Measurements from ENCODE around the gene PIP4K2B. TPM values are rescaled to one million over a fixed set of nuclear protein-coding genes. Genes with fewer than 3 reads are reported as not detected.
"Not testable (repeated sequence)": the region's sequence is repeated elsewhere in the genome, so short reads cannot be mapped to it uniquely, and the experiment has no call there.

Gene PIP4K2B
- total RNA-seq, 1 donor from 2014 or later = 68.5 TPM

DNA sequence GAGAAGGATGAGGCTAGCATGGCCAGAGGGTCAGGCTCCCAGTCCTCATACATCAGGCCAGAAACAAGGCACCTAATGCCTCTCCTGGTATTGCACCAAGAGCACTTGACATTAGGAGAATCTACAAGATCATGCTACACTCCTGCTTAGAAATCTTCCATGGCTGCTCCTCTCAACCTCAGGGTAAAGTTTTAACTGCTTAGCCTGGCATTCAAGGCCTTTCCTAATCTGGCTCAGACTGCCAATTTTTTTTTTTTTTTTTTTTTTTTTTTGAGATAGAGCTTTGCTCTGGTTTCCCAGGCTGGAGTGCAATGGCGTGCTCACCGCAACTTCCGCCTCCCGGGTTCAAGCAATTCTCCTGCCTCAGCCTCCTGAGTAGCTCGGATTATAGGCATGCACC is 8.2 kb downstream of the PIP4K2B start:
- Histone ChIP-seq H3K36me3 (peaks cover 0 to 4% of the 10 kb centered on the region in 2 donors), H3K4me3 (no peak overlapping the region), H3K9me3 (no peaks in the 10 kb centered on the region), H3K27ac (no peak overlapping the region), H3K4me1 (peaks cover 20% of the 10 kb centered on the region), H3K27me3 (no peaks in the 10 kb centered on the region)
- DNase-seq (ENCODE audit: extremely low spot score in 2 of 2) = no peak
- intact Hi-C loops (cut with DNase I) = no loop called here
- TF ChIP-seq POLR2AphosphoS5 (IDR thresholded peaks at IDR 0.05; ENCODE audit: insufficient read depth in 1 of 2, low read depth in 1 of 2) = no peak
- TF ChIP-seq, protein P1, sequence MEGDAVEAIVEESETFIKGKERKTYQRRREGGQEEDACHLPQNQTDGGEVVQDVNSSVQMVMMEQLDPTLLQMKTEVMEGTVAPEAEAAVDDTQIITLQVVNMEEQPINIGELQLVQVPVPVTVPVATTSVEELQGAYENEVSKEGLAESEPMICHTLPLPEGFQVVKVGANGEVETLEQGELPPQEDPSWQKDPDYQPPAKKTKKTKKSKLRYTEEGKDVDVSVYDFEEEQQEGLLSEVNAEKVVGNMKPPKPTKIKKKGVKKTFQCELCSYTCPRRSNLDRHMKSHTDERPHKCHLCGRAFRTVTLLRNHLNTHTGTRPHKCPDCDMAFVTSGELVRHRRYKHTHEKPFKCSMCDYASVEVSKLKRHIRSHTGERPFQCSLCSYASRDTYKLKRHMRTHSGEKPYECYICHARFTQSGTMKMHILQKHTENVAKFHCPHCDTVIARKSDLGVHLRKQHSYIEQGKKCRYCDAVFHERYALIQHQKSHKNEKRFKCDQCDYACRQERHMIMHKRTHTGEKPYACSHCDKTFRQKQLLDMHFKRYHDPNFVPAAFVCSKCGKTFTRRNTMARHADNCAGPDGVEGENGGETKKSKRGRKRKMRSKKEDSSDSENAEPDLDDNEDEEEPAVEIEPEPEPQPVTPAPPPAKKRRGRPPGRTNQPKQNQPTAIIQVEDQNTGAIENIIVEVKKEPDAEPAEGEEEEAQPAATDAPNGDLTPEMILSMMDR (IDR thresholded peaks at IDR 0.05) = no peak
- TF ChIP-seq POLR2A (IDR thresholded peaks at IDR 0.05) = no peak

GRCh38 chr17:38790148-38790707 is 9.1 kb downstream of the PIP4K2B start:
- peaks cover 0 to 14% of the 10 kb centered on the region in 2 donors for H3K36me3 ChIP-seq
- DNase-seq (ENCODE audit: extremely low spot score in 2 of 2); H3K27ac ChIP-seq; H3K4me3 ChIP-seq; intact Hi-C loops (cut with DNase I); H3K27me3 ChIP-seq; H3K9me3 ChIP-seq: not testable (repeated sequence)
- peak in 1 of 2 donors; percentile 15 for TF ChIP-seq POLR2AphosphoS5 (IDR thresholded peaks at IDR 0.05; ENCODE audit: insufficient read depth in 1 of 2, low read depth in 1 of 2)
- peaks cover 16% of the 10 kb centered on the region for H3K4me1 ChIP-seq

GRCh38 chr17:38789185-38789584 is 10.2 kb downstream of the PIP4K2B start:
- no peak for DNase-seq (ENCODE audit: extremely low spot score in 2 of 2)
- H3K27ac ChIP-seq = no peak overlapping the region
- TF ChIP-seq POLR2AphosphoS5 (IDR thresholded peaks at IDR 0.05; ENCODE audit: insufficient read depth in 1 of 2, low read depth in 1 of 2) (no peak), POLR2A (IDR thresholded peaks at IDR 0.05) (no peak)
- TF ChIP-seq, protein P1 (IDR thresholded peaks at IDR 0.05) = no peak
- H3K4me3 ChIP-seq = no peak overlapping the region
- intact Hi-C loops (cut with DNase I) = no loop called here
- peaks cover 0 to 24% of the 10 kb centered on the region in 2 donors for H3K36me3 ChIP-seq
- H3K9me3 ChIP-seq = no peaks in the 10 kb centered on the region
- H3K4me1 ChIP-seq = peaks cover 16% of the 10 kb centered on the region
- no peaks in the 10 kb centered on the region for H3K27me3 ChIP-seq

GRCh38 chr17:38787999-38788398 is 11.4 kb downstream of the PIP4K2B start:
- peaks cover 0 to 35% of the 10 kb centered on the region in 2 donors for H3K36me3 ChIP-seq
- H3K4me3 ChIP-seq; H3K9me3 ChIP-seq; H3K27me3 ChIP-seq; H3K27ac ChIP-seq; intact Hi-C loops (cut with DNase I); DNase-seq (ENCODE audit: extremely low spot score in 2 of 2): not testable (repeated sequence)
- H3K4me1 ChIP-seq = peaks cover 16% of the 10 kb centered on the region

DNA sequence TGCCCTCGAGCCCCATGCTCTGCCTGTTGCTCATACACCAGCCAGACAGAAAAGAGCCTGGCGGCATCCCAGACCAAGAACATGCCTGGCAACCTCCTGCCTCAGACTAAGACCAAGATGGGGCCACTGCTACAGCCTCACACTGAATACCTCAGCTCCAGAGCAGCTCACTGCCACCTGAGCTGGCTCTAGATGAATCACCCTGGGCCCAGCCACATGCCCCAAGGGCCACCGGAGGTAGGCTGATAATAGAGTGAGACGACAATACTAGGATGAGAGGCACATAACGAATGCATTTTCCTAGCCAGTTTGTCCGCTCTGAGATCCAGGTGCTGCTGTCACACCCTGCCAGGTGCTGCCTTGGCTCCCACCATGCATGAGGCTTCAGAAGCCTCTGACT is 13.0 kb downstream of the PIP4K2B start:
- no peak for DNase-seq (ENCODE audit: extremely low spot score in 2 of 2)
- peaks cover 0 to 45% of the 10 kb centered on the region in 2 donors for H3K36me3 ChIP-seq
- no peaks in the 10 kb centered on the region for H3K9me3 ChIP-seq
- no peak overlapping the region for H3K27ac ChIP-seq
- TF ChIP-seq POLR2A (IDR thresholded peaks at IDR 0.05) = no peak
- TF ChIP-seq POLR2AphosphoS5 (IDR thresholded peaks at IDR 0.05; ENCODE audit: insufficient read depth in 1 of 2, low read depth in 1 of 2) = no peak
- TF ChIP-seq, protein P1 (IDR thresholded peaks at IDR 0.05) = no peak
- H3K27me3 ChIP-seq = no peaks in the 10 kb centered on the region
- no peak overlapping the region for H3K4me3 ChIP-seq
- H3K4me1 ChIP-seq = peaks cover 16% of the 10 kb centered on the region
- intact Hi-C loops (cut with DNase I) = no loop called here

DNA sequence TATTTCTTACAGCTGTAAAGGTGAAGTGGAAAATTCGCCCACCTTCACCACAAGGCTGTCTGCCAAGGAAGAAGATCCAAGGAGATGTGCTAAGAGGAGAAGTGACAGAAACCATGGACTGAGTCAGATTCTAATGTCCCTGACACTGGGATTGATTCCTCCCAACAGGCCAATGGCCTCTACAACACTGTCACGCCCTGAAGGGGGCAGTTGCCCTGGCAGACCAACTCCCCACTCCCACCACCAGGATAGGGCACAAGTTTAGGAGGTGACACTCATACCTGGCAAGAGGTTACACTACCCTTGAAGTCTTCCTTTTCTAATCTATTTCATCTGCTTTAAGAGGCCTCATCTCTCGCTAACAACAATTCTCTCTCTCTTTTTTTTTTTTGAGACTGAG is 16.1 kb downstream of the PIP4K2B start:
- TF ChIP-seq, protein P1 (IDR thresholded peaks at IDR 0.05) = no peak
- TF ChIP-seq POLR2A (IDR thresholded peaks at IDR 0.05) (no peak), POLR2AphosphoS5 (IDR thresholded peaks at IDR 0.05; ENCODE audit: insufficient read depth in 1 of 2, low read depth in 1 of 2) (no peak)
- no peak overlapping the region for H3K4me3 ChIP-seq
- peaks cover 0 to 75% of the 10 kb centered on the region in 2 donors for H3K36me3 ChIP-seq
- intact Hi-C loops (cut with DNase I) = no loop called here
- H3K4me1 ChIP-seq = no peaks in the 10 kb centered on the region
- no peak for DNase-seq (ENCODE audit: extremely low spot score in 2 of 2)
- no peaks in the 10 kb centered on the region for H3K27me3 ChIP-seq
- no peak overlapping the region for H3K27ac ChIP-seq
- no peaks in the 10 kb centered on the region for H3K9me3 ChIP-seq

Data from vagina (tissue), 2 donors.